ENCODE data around the gene TM4SF1.
"Not testable (repeated sequence)": the region's sequence is repeated elsewhere in the genome, so short reads cannot be mapped to it uniquely, and the experiment has no call there.

Gene TM4SF1

GRCh38 chr3:149352556-149352955 is 24.9 kb downstream of the TM4SF1 start:
- DNase-seq (ENCODE audit: extremely low read depth in 1 of 2, low read depth in 1 of 2) = peak in 1 of 2 donors; percentile 10

GRCh38 chr3:149343951-149344350 is 33.5 kb downstream of the TM4SF1 start:
- DNase-seq (ENCODE audit: extremely low read depth in 1 of 2, low read depth in 1 of 2) = no peak

- no peak for DNase-seq (ENCODE audit: extremely low read depth in 1 of 2, low read depth in 1 of 2)
Measured at GRCh38 chr3:149342413-149343380, 34.8 kb downstream of the TM4SF1 start.

- no peak for DNase-seq (ENCODE audit: extremely low read depth in 1 of 2, low read depth in 1 of 2)
Measured at GRCh38 chr3:149340310-149340933, 37.0 kb downstream of the TM4SF1 start.

GRCh38 chr3:149339931-149340309 is 37.5 kb downstream of the TM4SF1 start:
- DNase-seq (ENCODE audit: extremely low read depth in 1 of 2, low read depth in 1 of 2) = no peak

- DNase-seq (ENCODE audit: extremely low read depth in 1 of 2, low read depth in 1 of 2) = not testable (repeated sequence)
Measured at GRCh38 chr3:149337486-149337885, 40.0 kb downstream of the TM4SF1 start.

GRCh38 chr3:149336925-149337324 is 40.5 kb downstream of the TM4SF1 start:
- no peak for DNase-seq (ENCODE audit: extremely low read depth in 1 of 2, low read depth in 1 of 2)

- no peak for DNase-seq (ENCODE audit: extremely low read depth in 1 of 2, low read depth in 1 of 2)
Measured at GRCh38 chr3:149333176-149333859, 44.1 kb downstream of the TM4SF1 start, which contains the start of gene TM4SF18. Gene TM4SF18, minus strand, starts transcription at chr3:149333636. Its CDS starts 254 bp downstream, at chr3:149333382.

GRCh38 chr3:149332771-149333170 is 44.7 kb downstream of the TM4SF1 start:
- DNase-seq (ENCODE audit: extremely low read depth in 1 of 2, low read depth in 1 of 2) = no peak

- no peak for DNase-seq (ENCODE audit: extremely low read depth in 1 of 2, low read depth in 1 of 2)
Measured at GRCh38 chr3:149332227-149332765, 45.2 kb downstream of the TM4SF1 start.

GRCh38 chr3:149331396-149331795 is 46.1 kb downstream of the TM4SF1 start:
- no peak for DNase-seq (ENCODE audit: extremely low read depth in 1 of 2, low read depth in 1 of 2)

GRCh38 chr3:149330609-149331331 is 46.7 kb downstream of the TM4SF1 start:
- DNase-seq (ENCODE audit: extremely low read depth in 1 of 2, low read depth in 1 of 2) = no peak

- no peak for DNase-seq (ENCODE audit: extremely low read depth in 1 of 2, low read depth in 1 of 2)
Measured at GRCh38 chr3:149327156-149327555, 50.3 kb downstream of the TM4SF1 start.

GRCh38 chr3:149325581-149325980 is 51.9 kb downstream of the TM4SF1 start:
- DNase-seq (ENCODE audit: extremely low read depth in 1 of 2, low read depth in 1 of 2) = no peak

- no peak for DNase-seq (ENCODE audit: extremely low read depth in 1 of 2, low read depth in 1 of 2)
Measured at GRCh38 chr3:149324332-149324731, 53.1 kb downstream of the TM4SF1 start.

- no peak for DNase-seq (ENCODE audit: extremely low read depth in 1 of 2, low read depth in 1 of 2)
Measured at GRCh38 chr3:149321640-149322039, 55.8 kb downstream of the TM4SF1 start.

GRCh38 chr3:149321136-149321535 is 56.3 kb downstream of the TM4SF1 start:
- no peak for DNase-seq (ENCODE audit: extremely low read depth in 1 of 2, low read depth in 1 of 2)

GRCh38 chr3:149319750-149320149 is 57.7 kb downstream of the TM4SF1 start:
- DNase-seq (ENCODE audit: extremely low read depth in 1 of 2, low read depth in 1 of 2) = no peak
